WERI-Rb-1 (cell line): Measurements from ENCODE around the gene PIK3C2G.
A peak's percentile ranks its signal among the peaks of the same experiment; 100 is the strongest.

Source experiments
- DNase-seq: peaks from one replicate; pipeline ENCODE4 v3.0.0-alpha.2; 2020
- H3K27ac ChIP-seq: fragments of 250-450 bp; sonication (Bioruptor Pico); 2 replicates; pipeline ENCODE4 v1.5.1; 2020; ENCODE audit warnings: mild to moderate bottlenecking, moderate library complexity
- H3K27me3 ChIP-seq: fragments of 250-450 bp; sonication (Bioruptor Pico); 2 replicates; pipeline ENCODE4 v1.5.1; 2021; ENCODE audit warnings: mild to moderate bottlenecking, low read depth, moderate library complexity; ENCODE audit not compliant: insufficient read depth, severe bottlenecking
- H3K36me3 ChIP-seq: fragments of 250-450 bp; sonication (Bioruptor Pico); 2 replicates; pipeline ENCODE4 v1.5.1; 2020; ENCODE audit warnings: mild to moderate bottlenecking, moderate library complexity
- H3K4me3 ChIP-seq: 2 replicates; pipeline ENCODE4 v1.5.1; 2011; ENCODE audit warnings: low read depth, mild to moderate bottlenecking, control low read depth, low read length
- H3K9me3 ChIP-seq: fragments of 250-450 bp; sonication (Bioruptor Pico); 2 replicates; pipeline ENCODE4 v1.5.1; 2021; ENCODE audit warnings: mild to moderate bottlenecking, moderate library complexity; ENCODE audit not compliant: severe bottlenecking
- CTCF ChIP-seq: IDR thresholded peaks from 2 replicates; pipeline ENCODE4 v1.5.1; 2011; ENCODE audit warnings: low read depth, mild to moderate bottlenecking, control low read depth, inconsistent platforms, low read length

PIK3C2G gene

GRCh38 chr12:18468246-18469075 lies 207.1 kb downstream of the PIK3C2G start:
- no peak for TF ChIP-seq CTCF
- DNase-seq: no peak
- H3K4me3 ChIP-seq: no peak overlapping the region
- no peaks in the 10 kb centered on the region for H3K9me3 ChIP-seq
- no peaks in the 10 kb centered on the region for H3K36me3 ChIP-seq
- H3K27ac ChIP-seq: no peak overlapping the region
- no peaks in the 10 kb centered on the region for H3K27me3 ChIP-seq

GRCh38 chr12:18470251-18470650 lies 208.9 kb downstream of the PIK3C2G start:
- no peak for TF ChIP-seq CTCF
- no peak overlapping the region for H3K4me3 ChIP-seq
- H3K27ac ChIP-seq: no peak overlapping the region
- DNase-seq: no peak
- no peaks in the 10 kb centered on the region for H3K9me3 ChIP-seq
- no peaks in the 10 kb centered on the region for H3K36me3 ChIP-seq
- no peaks in the 10 kb centered on the region for H3K27me3 ChIP-seq

- TF ChIP-seq CTCF: no peak
Observed at GRCh38 chr12:18472304-18472703, 211.0 kb downstream of the PIK3C2G start.

GRCh38 chr12:18472806-18473205 lies 211.5 kb downstream of the PIK3C2G start:
- H3K9me3 ChIP-seq: no peaks in the 10 kb centered on the region
- no peak for DNase-seq
- no peak overlapping the region for H3K27ac ChIP-seq
- H3K27me3 ChIP-seq: no peaks in the 10 kb centered on the region
- H3K4me3 ChIP-seq: no peak overlapping the region
- no peak for TF ChIP-seq CTCF
- H3K36me3 ChIP-seq: no peaks in the 10 kb centered on the region

More at GRCh38 chr12:18472304-18472703, 211.0 kb downstream of the PIK3C2G start:
- H3K9me3 ChIP-seq: no peaks in the 10 kb centered on the region
- H3K27me3 ChIP-seq: no peaks in the 10 kb centered on the region
- no peak for DNase-seq
- H3K36me3 ChIP-seq: no peaks in the 10 kb centered on the region
- H3K4me3 ChIP-seq: no peak overlapping the region
- no peak overlapping the region for H3K27ac ChIP-seq

GRCh38 chr12:18476861-18477260 lies 215.5 kb downstream of the PIK3C2G start:
- Histone ChIP-seq H3K27me3 (no peaks in the 10 kb centered on the region), H3K36me3 (no peaks in the 10 kb centered on the region), H3K4me3 (peak overlapping the region; percentile 14), H3K27ac (peak overlapping the region; percentile 78), H3K9me3 (no peaks in the 10 kb centered on the region)
- TF ChIP-seq CTCF: no peak
- DNase-seq: peak; percentile 81

- H3K4me3 ChIP-seq: no peak overlapping the region
- H3K36me3 ChIP-seq: no peaks in the 10 kb centered on the region
- H3K27ac ChIP-seq: no peak overlapping the region
- no peak for TF ChIP-seq CTCF
- DNase-seq: no peak
- H3K9me3 ChIP-seq: no peaks in the 10 kb centered on the region
- H3K27me3 ChIP-seq: no peaks in the 10 kb centered on the region
Observed at GRCh38 chr12:18479256-18479655, 217.9 kb downstream of the PIK3C2G start.
